ENCODE results near the gene TMPRSS3.

Gene TMPRSS3

DNA sequence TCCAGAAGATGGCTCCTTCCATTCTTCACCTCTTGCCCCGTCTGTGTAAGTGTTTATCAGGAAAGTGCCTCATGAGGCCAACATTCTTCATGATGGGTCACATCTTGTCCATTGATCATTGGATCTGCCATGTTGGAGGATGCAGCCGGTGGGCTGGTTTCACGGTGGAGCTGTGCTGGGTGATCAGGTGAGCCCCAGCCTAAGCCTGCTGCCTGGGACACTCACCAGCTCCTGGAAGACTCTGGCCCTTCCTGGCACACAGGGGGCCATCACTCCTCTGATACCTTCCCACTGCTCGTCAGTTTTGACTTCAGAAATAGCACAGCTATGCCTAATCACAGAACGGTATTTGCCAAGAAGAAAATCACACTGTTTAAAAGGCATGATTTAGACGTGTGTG lies 46.1 kb upstream of the TMPRSS3 start:
- no peak for TF ChIP-seq TAF1 (IDR thresholded peaks at IDR 0.05; ENCODE audit: low read depth)
- no peak for TF ChIP-seq CREB1 (IDR thresholded peaks at IDR 0.05; ENCODE audit: low read depth)
- TF ChIP-seq, protein P1, sequence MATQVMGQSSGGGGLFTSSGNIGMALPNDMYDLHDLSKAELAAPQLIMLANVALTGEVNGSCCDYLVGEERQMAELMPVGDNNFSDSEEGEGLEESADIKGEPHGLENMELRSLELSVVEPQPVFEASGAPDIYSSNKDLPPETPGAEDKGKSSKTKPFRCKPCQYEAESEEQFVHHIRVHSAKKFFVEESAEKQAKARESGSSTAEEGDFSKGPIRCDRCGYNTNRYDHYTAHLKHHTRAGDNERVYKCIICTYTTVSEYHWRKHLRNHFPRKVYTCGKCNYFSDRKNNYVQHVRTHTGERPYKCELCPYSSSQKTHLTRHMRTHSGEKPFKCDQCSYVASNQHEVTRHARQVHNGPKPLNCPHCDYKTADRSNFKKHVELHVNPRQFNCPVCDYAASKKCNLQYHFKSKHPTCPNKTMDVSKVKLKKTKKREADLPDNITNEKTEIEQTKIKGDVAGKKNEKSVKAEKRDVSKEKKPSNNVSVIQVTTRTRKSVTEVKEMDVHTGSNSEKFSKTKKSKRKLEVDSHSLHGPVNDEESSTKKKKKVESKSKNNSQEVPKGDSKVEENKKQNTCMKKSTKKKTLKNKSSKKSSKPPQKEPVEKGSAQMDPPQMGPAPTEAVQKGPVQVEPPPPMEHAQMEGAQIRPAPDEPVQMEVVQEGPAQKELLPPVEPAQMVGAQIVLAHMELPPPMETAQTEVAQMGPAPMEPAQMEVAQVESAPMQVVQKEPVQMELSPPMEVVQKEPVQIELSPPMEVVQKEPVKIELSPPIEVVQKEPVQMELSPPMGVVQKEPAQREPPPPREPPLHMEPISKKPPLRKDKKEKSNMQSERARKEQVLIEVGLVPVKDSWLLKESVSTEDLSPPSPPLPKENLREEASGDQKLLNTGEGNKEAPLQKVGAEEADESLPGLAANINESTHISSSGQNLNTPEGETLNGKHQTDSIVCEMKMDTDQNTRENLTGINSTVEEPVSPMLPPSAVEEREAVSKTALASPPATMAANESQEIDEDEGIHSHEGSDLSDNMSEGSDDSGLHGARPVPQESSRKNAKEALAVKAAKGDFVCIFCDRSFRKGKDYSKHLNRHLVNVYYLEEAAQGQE (IDR thresholded peaks at IDR 0.05; ENCODE audit: low read depth) = no peak
- no peak for TF ChIP-seq FOXM1 (IDR thresholded peaks at IDR 0.05; ENCODE audit: borderline replicate concordance, low read depth)
- no peak for TF ChIP-seq TCF12 (IDR thresholded peaks at IDR 0.05; ENCODE audit: low read depth)
- TF ChIP-seq, protein P2, sequence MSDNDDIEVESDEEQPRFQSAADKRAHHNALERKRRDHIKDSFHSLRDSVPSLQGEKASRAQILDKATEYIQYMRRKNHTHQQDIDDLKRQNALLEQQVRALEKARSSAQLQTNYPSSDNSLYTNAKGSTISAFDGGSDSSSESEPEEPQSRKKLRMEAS (IDR thresholded peaks at IDR 0.05) = no peak
- TF ChIP-seq, protein P3, sequence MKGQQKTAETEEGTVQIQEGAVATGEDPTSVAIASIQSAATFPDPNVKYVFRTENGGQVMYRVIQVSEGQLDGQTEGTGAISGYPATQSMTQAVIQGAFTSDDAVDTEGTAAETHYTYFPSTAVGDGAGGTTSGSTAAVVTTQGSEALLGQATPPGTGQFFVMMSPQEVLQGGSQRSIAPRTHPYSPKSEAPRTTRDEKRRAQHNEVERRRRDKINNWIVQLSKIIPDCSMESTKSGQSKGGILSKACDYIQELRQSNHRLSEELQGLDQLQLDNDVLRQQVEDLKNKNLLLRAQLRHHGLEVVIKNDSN (IDR thresholded peaks at IDR 0.05) = no peak
- no peak for TF ChIP-seq RAD21 (IDR thresholded peaks at IDR 0.05; ENCODE audit: low read depth)

DNA sequence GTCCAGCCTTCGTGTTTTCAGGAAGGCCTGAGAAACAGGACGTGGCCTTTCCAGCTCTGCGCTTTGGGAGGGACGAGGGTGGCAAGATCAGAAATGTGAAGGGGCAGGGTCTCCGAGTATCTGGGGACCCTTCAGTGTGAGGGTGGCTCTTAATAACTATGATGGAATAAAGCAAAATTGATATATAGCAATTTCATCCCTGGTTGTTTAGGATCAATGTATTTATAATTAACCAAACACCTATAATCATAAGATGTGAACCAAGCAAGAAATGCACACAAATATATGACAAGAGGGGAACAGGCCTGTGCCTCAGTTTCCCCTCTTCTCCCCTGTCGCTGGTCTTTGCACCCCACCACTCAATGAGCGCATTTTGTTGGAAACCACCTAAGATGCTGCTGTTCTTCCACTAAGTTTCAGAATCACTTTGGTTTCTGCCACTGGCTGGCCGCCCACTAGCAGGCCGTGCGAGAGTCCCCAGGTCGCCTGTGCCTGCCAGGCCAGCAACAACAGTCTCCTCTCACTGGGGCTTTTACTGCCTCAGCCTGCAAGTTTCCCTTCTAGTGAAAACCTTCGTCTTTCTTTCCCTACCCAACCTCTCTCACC lies 44.4 kb upstream of the TMPRSS3 start:
- TF ChIP-seq, protein P2 (IDR thresholded peaks at IDR 0.05) = no peak
- TF ChIP-seq EGR1 (IDR thresholded peaks at IDR 0.05) = no peak
- TF ChIP-seq RAD21 (IDR thresholded peaks at IDR 0.05; ENCODE audit: low read depth) = no peak
- no peak for TF ChIP-seq CREB1 (IDR thresholded peaks at IDR 0.05; ENCODE audit: low read depth)
- TF ChIP-seq YY1 (IDR thresholded peaks at IDR 0.05; ENCODE audit: low read depth) = no peak
- no peak for TF ChIP-seq TCF12 (IDR thresholded peaks at IDR 0.05; ENCODE audit: low read depth)
- TF ChIP-seq ZBTB7A (IDR thresholded peaks at IDR 0.05; ENCODE audit: low read depth) = no peak
- no peak for TF ChIP-seq TEAD4 (IDR thresholded peaks at IDR 0.05)
- TF ChIP-seq NFIC (IDR thresholded peaks at IDR 0.05) = no peak
- TF ChIP-seq, protein P3 (IDR thresholded peaks at IDR 0.05) = no peak
- TF ChIP-seq, protein P1 (IDR thresholded peaks at IDR 0.05; ENCODE audit: low read depth) = no peak
- TF ChIP-seq TAF1 (IDR thresholded peaks at IDR 0.05; ENCODE audit: low read depth) = no peak
- no peak for TF ChIP-seq FOXM1 (IDR thresholded peaks at IDR 0.05; ENCODE audit: borderline replicate concordance, low read depth)
- TF ChIP-seq CEBPB (IDR thresholded peaks at IDR 0.05) = no peak
- no peak for TF ChIP-seq EP300 (IDR thresholded peaks at IDR 0.05; ENCODE audit: borderline replicate concordance)

DNA sequence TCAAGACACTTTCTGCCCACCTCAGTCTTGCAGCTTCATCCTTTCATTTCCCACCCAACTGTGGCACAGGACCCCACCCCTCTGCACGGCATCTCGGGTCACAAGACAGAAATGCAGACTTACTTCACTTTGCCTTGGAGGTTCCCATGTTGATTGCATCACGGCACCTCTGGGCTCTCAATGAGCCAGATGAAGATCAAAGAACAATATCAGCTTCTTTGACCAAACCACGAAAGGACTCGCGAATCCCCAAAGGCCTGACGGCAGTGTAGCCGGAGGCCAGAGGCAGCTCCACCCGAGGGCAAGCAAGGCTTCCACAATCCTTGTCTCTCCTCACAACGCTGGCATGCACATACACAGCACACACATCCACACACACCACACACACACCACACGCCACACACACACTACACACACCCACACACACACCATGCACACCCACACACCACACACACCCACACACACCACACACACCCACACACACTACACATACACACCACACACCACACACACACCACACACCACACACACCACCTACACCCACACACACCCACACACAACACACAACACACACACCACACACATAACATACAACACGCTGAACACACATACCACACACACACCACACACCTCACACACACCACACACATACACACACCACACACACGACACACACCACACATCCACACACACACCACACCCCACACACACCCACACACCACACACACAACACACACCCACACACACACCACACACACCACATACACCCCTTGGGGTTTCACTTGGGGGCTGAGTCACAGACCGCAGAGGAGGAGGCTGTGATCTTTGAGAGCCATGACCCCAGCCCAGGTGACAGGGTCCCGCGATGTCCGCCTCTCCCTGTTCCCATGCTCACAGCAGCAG lies 43.7 kb upstream of the TMPRSS3 start:
- TF ChIP-seq FOXM1 (IDR thresholded peaks at IDR 0.05; ENCODE audit: borderline replicate concordance, low read depth) (no peak), TAF1 (IDR thresholded peaks at IDR 0.05; ENCODE audit: low read depth) (no peak), EP300 (IDR thresholded peaks at IDR 0.05; ENCODE audit: borderline replicate concordance) (no peak), YY1 (IDR thresholded peaks at IDR 0.05; ENCODE audit: low read depth) (no peak)
- TF ChIP-seq, protein P1 (IDR thresholded peaks at IDR 0.05; ENCODE audit: low read depth) = no peak
- TF ChIP-seq, protein P2 (IDR thresholded peaks at IDR 0.05) = no peak

Data from Ishikawa (cell line).